Measurements from ENCODE around the gene ANAPC7.

The ANAPC7 gene

DNA sequence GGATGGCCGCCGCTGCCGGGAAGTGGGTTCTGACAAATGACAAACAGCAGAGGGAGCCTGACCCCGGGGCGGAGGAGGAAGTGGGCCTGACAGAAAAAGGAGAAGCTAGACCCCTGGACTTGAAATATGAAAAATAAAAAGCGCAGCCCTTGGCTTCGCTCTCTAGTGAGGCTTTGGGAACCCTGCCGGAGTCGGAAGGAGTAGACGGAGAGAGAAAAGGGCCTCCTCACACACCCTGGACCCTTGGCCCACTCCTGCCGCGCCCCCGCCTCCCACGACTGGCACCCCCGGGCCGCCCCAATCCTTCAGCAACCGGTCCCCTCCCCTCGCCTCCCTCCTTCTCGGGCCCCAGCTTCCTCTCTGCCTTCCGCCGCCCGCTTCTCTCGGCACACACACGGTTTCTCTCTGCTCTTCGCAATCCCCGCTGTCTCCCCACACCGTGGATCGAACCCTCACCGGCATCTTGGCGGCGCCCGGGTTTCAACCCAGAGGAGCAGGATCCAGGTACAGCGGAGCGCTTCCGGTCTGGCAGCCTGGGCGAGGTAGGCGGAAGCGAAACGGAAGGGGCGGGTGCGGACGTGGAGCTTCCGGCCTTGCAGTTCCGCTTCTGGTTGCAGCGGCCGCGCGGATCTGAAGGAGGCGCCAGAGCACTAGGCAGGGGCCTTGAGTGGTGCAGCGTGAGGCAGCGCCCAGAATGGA, 46.4 kb upstream of the ANAPC7 start, which contains the start of gene ARPC3 (continued):
- peak; percentile 89 for TF ChIP-seq ZEB2 (tag by site-specific recombination; IDR thresholded peaks at IDR 0.05)
- no peak for TF ChIP-seq ZFP41 (tag by site-specific recombination; IDR thresholded peaks at IDR 0.05; ENCODE audit: borderline replicate concordance)
- TF ChIP-seq, protein P1, sequence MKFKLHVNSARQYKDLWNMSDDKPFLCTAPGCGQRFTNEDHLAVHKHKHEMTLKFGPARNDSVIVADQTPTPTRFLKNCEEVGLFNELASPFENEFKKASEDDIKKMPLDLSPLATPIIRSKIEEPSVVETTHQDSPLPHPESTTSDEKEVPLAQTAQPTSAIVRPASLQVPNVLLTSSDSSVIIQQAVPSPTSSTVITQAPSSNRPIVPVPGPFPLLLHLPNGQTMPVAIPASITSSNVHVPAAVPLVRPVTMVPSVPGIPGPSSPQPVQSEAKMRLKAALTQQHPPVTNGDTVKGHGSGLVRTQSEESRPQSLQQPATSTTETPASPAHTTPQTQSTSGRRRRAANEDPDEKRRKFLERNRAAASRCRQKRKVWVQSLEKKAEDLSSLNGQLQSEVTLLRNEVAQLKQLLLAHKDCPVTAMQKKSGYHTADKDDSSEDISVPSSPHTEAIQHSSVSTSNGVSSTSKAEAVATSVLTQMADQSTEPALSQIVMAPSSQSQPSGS (tag by site-specific recombination; IDR thresholded peaks at IDR 0.05; ENCODE audit: low read depth), result no peak
- TF ChIP-seq KLF8 (tag by site-specific recombination; IDR thresholded peaks at IDR 0.05), result peak; percentile 81
- TF ChIP-seq, protein P2, sequence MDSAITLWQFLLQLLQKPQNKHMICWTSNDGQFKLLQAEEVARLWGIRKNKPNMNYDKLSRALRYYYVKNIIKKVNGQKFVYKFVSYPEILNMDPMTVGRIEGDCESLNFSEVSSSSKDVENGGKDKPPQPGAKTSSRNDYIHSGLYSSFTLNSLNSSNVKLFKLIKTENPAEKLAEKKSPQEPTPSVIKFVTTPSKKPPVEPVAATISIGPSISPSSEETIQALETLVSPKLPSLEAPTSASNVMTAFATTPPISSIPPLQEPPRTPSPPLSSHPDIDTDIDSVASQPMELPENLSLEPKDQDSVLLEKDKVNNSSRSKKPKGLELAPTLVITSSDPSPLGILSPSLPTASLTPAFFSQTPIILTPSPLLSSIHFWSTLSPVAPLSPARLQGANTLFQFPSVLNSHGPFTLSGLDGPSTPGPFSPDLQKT (IDR thresholded peaks at IDR 0.05; ENCODE audit: borderline replicate concordance, low read depth, low read length), result peak; percentile 77; the same call in 1 of the 2 replicates
- TF ChIP-seq HOXA7 (CRISPR knock-in tag; IDR thresholded peaks at IDR 0.05; ENCODE audit: borderline replicate concordance), result no peak
- no peak for TF ChIP-seq ZNF473 (tag by site-specific recombination; IDR thresholded peaks at IDR 0.05)
- TF ChIP-seq ZBTB21 (tag by site-specific recombination; IDR thresholded peaks at IDR 0.05), result no peak
- TF ChIP-seq ZNF366 (tag by site-specific recombination; conservative IDR thresholded peaks at IDR 0.05), result 0 out of 2 replicates have a peak, but pooled peaks have one; percentile 31
- TF ChIP-seq ZBTB11 (tag by site-specific recombination; conservative IDR thresholded peaks at IDR 0.05; ENCODE audit: low read depth), result peak; percentile 96
- TF ChIP-seq ZNF335 (tag by site-specific recombination; conservative IDR thresholded peaks at IDR 0.05), result peak; percentile 97
- no peak for TF ChIP-seq ZNF146 (tag by site-specific recombination; IDR thresholded peaks at IDR 0.05)
- TF ChIP-seq, protein P3, sequence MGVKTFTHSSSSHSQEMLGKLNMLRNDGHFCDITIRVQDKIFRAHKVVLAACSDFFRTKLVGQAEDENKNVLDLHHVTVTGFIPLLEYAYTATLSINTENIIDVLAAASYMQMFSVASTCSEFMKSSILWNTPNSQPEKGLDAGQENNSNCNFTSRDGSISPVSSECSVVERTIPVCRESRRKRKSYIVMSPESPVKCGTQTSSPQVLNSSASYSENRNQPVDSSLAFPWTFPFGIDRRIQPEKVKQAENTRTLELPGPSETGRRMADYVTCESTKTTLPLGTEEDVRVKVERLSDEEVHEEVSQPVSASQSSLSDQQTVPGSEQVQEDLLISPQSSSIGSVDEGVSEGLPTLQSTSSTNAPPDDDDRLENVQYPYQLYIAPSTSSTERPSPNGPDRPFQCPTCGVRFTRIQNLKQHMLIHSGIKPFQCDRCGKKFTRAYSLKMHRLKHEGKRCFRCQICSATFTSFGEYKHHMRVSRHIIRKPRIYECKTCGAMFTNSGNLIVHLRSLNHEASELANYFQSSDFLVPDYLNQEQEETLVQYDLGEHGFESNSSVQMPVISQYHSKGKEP (tag by site-specific recombination; IDR thresholded peaks at IDR 0.05), result 0 out of 2 replicates have a peak, but pooled peaks have one; percentile 34
- TF ChIP-seq GLIS2 (tag by site-specific recombination; IDR thresholded peaks at IDR 0.05), result peak; percentile 84; the same call in 1 of the 2 replicates
- no peak for TF ChIP-seq SALL2 (tag by site-specific recombination; IDR thresholded peaks at IDR 0.05; ENCODE audit: borderline replicate concordance)
- TF ChIP-seq ZNF701 (tag by site-specific recombination; IDR thresholded peaks at IDR 0.05), result no peak
- peak; percentile 83 for TF ChIP-seq ZBTB20 (tag by site-specific recombination; IDR thresholded peaks at IDR 0.05)
- TF ChIP-seq MZF1 (tag by site-specific recombination; IDR thresholded peaks at IDR 0.05; ENCODE audit: borderline replicate concordance), result no peak
- TF ChIP-seq, protein P4, sequence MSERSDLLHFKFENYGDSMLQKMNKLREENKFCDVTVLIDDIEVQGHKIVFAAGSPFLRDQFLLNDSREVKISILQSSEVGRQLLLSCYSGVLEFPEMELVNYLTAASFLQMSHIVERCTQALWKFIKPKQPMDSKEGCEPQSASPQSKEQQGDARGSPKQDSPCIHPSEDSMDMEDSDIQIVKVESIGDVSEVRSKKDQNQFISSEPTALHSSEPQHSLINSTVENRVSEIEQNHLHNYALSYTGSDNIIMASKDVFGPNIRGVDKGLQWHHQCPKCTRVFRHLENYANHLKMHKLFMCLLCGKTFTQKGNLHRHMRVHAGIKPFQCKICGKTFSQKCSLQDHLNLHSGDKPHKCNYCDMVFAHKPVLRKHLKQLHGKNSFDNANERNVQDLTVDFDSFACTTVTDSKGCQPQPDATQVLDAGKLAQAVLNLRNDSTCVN (tag by site-specific recombination; optimal IDR thresholded peaks at IDR 0.05), result peak; percentile 45
- peak; percentile 97 for TF ChIP-seq ZFHX2 (tag by site-specific recombination; conservative IDR thresholded peaks at IDR 0.05)
- peak; percentile 57; the same call in 1 of the 2 replicates for TF ChIP-seq ZBTB6 (tag by site-specific recombination; IDR thresholded peaks at IDR 0.05)
- TF ChIP-seq FEZF1 (tag by site-specific recombination; IDR thresholded peaks at IDR 0.05), result no peak
- peak; percentile 38; the same call in 1 of the 2 replicates for TF ChIP-seq YY2 (tag by site-specific recombination; IDR thresholded peaks at IDR 0.05)
- TF ChIP-seq, protein P5, sequence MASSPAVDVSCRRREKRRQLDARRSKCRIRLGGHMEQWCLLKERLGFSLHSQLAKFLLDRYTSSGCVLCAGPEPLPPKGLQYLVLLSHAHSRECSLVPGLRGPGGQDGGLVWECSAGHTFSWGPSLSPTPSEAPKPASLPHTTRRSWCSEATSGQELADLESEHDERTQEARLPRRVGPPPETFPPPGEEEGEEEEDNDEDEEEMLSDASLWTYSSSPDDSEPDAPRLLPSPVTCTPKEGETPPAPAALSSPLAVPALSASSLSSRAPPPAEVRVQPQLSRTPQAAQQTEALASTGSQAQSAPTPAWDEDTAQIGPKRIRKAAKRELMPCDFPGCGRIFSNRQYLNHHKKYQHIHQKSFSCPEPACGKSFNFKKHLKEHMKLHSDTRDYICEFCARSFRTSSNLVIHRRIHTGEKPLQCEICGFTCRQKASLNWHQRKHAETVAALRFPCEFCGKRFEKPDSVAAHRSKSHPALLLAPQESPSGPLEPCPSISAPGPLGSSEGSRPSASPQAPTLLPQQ (tag by site-specific recombination; IDR thresholded peaks at IDR 0.05), result peak; percentile 49; the same call in 1 of the 2 replicates
- TF ChIP-seq ZNF501 (tag by site-specific recombination; IDR thresholded peaks at IDR 0.05), result peak; percentile 59; the same call in 1 of the 2 replicates

Measured in HEK293 (cell line).